Measurements from ENCODE around the gene TMEM256. TPM values are rescaled to one million over a fixed set of nuclear protein-coding genes. Genes with fewer than 3 reads are reported as not detected.

Gene TMEM256
- total and polyA plus RNA-seq, 9 of the 15 experiments (the other 6 are each of a cell fraction or from before 2014, with no cell fraction given), result 43.4 to 177 (median 68.5) TPM

DNA sequence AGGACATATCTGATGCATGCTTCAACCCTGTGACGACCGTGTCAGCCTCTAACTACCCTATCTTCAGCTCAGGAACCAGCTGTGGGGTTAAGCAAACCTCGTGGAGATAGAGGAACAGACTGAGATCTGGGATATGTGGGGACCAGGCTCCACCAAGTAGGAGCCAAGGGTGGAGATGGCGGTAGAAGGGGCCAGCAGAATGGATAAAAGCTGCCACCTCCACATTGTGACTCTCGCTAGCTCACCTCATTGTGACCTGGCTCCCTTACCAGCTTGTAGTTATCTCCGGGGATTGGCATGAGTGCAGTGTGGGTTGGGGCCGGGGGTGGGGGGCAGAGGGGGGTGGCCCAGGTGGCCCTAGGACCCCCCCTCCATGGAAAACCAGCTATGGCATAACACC, 21.4 kb upstream of the TMEM256 start, which contains the start of gene SPEM2:
Gene SPEM2 (plus strand): TSS at position 301 of the 400 bp plus-strand sequence. CDS start 73 bp downstream, at position 374.
- no TSS peak for BruUV-seq (replicated peaks)
- peaks cover 0 to 14% of the 10 kb centered on the region in 2 experiments; a peak in 2 of 5 replicates for H3K4me1 ChIP-seq (replicated peaks in 1 of 2; ENCODE audit: control insufficient read depth in 2 of 2, insufficient read depth in 2 of 2, low read length in 2 of 2)
- H3K4me2 ChIP-seq (ENCODE audit: insufficient read depth, low read length), result no peak within 1 kb of the TSS
- in situ Hi-C loops (cut with MboI), result no loop called here
- no peak within 1 kb of the TSS for H3K4me3 ChIP-seq
- H2AFZ ChIP-seq (ENCODE audit: low read depth, low read length), result no peak within 1 kb of the TSS
- H3K27me3 ChIP-seq (ENCODE audit: control insufficient read depth in 2 of 2, insufficient read depth in 2 of 2, low read length in 2 of 2), result no peaks in the 10 kb centered on the region
- no peak for DNase-seq (ENCODE audit: extremely low read depth in 1 of 4, low spot score in 3 of 4)
- no peaks in the 10 kb centered on the region for H3K36me3 ChIP-seq (ENCODE audit: control insufficient read depth, insufficient read depth, low read length)
- no peaks in the 10 kb centered on the region for H4K20me1 ChIP-seq (replicated peaks; ENCODE audit: control insufficient read depth, insufficient read depth, low read length)
- 13% methylated on average over 5 of the region's 7 CpGs for WGBS (ENCODE audit: insufficient coverage, low coverage, missing lambda C conversion rate)
- H3K9ac ChIP-seq (ENCODE audit: insufficient read depth in 1 of 2, low read depth in 2 of 2, low read length in 2 of 2), result peak within 1 kb of the TSS in 1 of 2 experiments; percentile 17; a peak in 1 of 4 replicates
- no peaks in the 10 kb centered on the region for H3K79me2 ChIP-seq (ENCODE audit: control insufficient read depth, insufficient read depth, low read length)
- CTCF ChIA-PET (ENCODE audit: low intra/inter-chr PET ratio), result no interaction called here
- no peak for ATAC-seq
- POLR2A ChIA-PET, result interaction anchor here (0.6 to 1.8 kb wide), 2 partner anchors 10 to 51 kb away, joined by 3 to 8 read pairs; partner anchors contain the start of gene TMEM102
- FAIRE-seq, result no peak
- H3K9me1 ChIP-seq (ENCODE audit: control insufficient read depth, insufficient read depth, low read length), result no peaks in the 10 kb centered on the region
- intact Hi-C loops (cut with micrococcal nuclease), result no loop called here
- TF ChIP-seq SETDB1 (IDR thresholded peaks at IDR 0.05; ENCODE audit: low read length) (no peak), KDM2B (CRISPR knock-in tag; IDR thresholded peaks at IDR 0.05) (no peak)
- H3K27ac ChIP-seq (ENCODE audit: extremely low read depth, low read depth, low read length), result no peak within 1 kb of the TSS
- H3K9me3 ChIP-seq (replicated peaks; ENCODE audit: control insufficient read depth, insufficient read depth, low read depth, low read length), result no peaks in the 10 kb centered on the region

- H3K9ac ChIP-seq (ENCODE audit: insufficient read depth in 1 of 2, low read depth in 2 of 2, low read length in 2 of 2), result no peak overlapping the region; a peak in 1 of 4 replicates
- DNase-seq (ENCODE audit: extremely low read depth in 1 of 4, low spot score in 3 of 4) (no peak), ATAC-seq (no peak), FAIRE-seq (peak; percentile 44)
- no peak overlapping the region for H3K4me3 ChIP-seq
- H4K20me1 ChIP-seq (replicated peaks; ENCODE audit: control insufficient read depth, insufficient read depth, low read length), result no peaks in the 10 kb centered on the region
- no peak overlapping the region for H3K4me2 ChIP-seq (ENCODE audit: insufficient read depth, low read length)
- H3K36me3 ChIP-seq (ENCODE audit: control insufficient read depth, insufficient read depth, low read length), result no peaks in the 10 kb centered on the region
- no peaks in the 10 kb centered on the region for H3K27me3 ChIP-seq (ENCODE audit: control insufficient read depth in 2 of 2, insufficient read depth in 2 of 2, low read length in 2 of 2)
- no peak overlapping the region for H2AFZ ChIP-seq (ENCODE audit: low read depth, low read length)
- intact Hi-C loops (cut with micrococcal nuclease), result no loop called here
- H3K79me2 ChIP-seq (ENCODE audit: control insufficient read depth, insufficient read depth, low read length), result no peaks in the 10 kb centered on the region
- BruUV-seq (replicated peaks), result no TSS peak
- H3K9me3 ChIP-seq (replicated peaks; ENCODE audit: control insufficient read depth, insufficient read depth, low read depth, low read length), result no peaks in the 10 kb centered on the region
- in situ Hi-C loops (cut with MboI), result no loop called here
- H3K4me1 ChIP-seq (replicated peaks in 1 of 2; ENCODE audit: control insufficient read depth in 2 of 2, insufficient read depth in 2 of 2, low read length in 2 of 2), result peaks cover 0 to 18% of the 10 kb centered on the region in 2 experiments; a peak in 2 of 5 replicates
- ChIA-PET POLR2A (interaction anchor here (0.5 to 0.8 kb wide), 2 partner anchors 16 to 402 kb away, joined by 3 to 4 read pairs; partner anchors contain the start of gene NLGN2), CTCF (ENCODE audit: low intra/inter-chr PET ratio) (no interaction called here)
- no peak overlapping the region for H3K27ac ChIP-seq (ENCODE audit: extremely low read depth, low read depth, low read length)
- 34% methylated on average over 4 of the region's 4 CpGs for WGBS (ENCODE audit: insufficient coverage, low coverage, missing lambda C conversion rate)
- H3K9me1 ChIP-seq (ENCODE audit: control insufficient read depth, insufficient read depth, low read length), result no peaks in the 10 kb centered on the region
- TF ChIP-seq, protein P1, sequence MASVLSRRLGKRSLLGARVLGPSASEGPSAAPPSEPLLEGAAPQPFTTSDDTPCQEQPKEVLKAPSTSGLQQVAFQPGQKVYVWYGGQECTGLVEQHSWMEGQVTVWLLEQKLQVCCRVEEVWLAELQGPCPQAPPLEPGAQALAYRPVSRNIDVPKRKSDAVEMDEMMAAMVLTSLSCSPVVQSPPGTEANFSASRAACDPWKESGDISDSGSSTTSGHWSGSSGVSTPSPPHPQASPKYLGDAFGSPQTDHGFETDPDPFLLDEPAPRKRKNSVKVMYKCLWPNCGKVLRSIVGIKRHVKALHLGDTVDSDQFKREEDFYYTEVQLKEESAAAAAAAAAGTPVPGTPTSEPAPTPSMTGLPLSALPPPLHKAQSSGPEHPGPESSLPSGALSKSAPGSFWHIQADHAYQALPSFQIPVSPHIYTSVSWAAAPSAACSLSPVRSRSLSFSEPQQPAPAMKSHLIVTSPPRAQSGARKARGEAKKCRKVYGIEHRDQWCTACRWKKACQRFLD (CRISPR knock-in tag; IDR thresholded peaks at IDR 0.05), result no peak
- TF ChIP-seq WHSC1 (IDR thresholded peaks at IDR 0.05; ENCODE audit: low read length) (no peak), DDX20 (tag; IDR thresholded peaks at IDR 0.05; ENCODE audit: low read depth) (no peak), CBFA2T2 (conservative IDR thresholded peaks at IDR 0.05) (no peak), CHD2 (IDR thresholded peaks at IDR 0.05; ENCODE audit: low read depth, low read length) (no peak), NFIX (CRISPR knock-in tag; IDR thresholded peaks at IDR 0.05; ENCODE audit: low read depth) (no peak)
Observed at GRCh38 chr17:7423679-7424078, 19.8 kb upstream of the TMEM256 start.
